ENCODE data around the gene COMT.

- no peak for TF ChIP-seq EZH2phosphoT487 (IDR thresholded peaks at IDR 0.05; ENCODE audit: borderline replicate concordance)
- TF ChIP-seq, protein P1, sequence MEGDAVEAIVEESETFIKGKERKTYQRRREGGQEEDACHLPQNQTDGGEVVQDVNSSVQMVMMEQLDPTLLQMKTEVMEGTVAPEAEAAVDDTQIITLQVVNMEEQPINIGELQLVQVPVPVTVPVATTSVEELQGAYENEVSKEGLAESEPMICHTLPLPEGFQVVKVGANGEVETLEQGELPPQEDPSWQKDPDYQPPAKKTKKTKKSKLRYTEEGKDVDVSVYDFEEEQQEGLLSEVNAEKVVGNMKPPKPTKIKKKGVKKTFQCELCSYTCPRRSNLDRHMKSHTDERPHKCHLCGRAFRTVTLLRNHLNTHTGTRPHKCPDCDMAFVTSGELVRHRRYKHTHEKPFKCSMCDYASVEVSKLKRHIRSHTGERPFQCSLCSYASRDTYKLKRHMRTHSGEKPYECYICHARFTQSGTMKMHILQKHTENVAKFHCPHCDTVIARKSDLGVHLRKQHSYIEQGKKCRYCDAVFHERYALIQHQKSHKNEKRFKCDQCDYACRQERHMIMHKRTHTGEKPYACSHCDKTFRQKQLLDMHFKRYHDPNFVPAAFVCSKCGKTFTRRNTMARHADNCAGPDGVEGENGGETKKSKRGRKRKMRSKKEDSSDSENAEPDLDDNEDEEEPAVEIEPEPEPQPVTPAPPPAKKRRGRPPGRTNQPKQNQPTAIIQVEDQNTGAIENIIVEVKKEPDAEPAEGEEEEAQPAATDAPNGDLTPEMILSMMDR (conservative IDR thresholded peaks at IDR 0.05; ENCODE audit: low read length), result no peak
Measured at GRCh38 chr22:20015971-20016733, 74.6 kb downstream of the COMT start.

All from Loucy (cell line).